ENCODE results near the gene GRID1.

GRCh38 chr10:85575441-85575840 lies 791.2 kb downstream of the GRID1 start:
- TF ChIP-seq GATA2 (IDR thresholded peaks at IDR 0.05; ENCODE audit: low read depth, low read length), result no peak
- no peak for TF ChIP-seq GATA3 (IDR thresholded peaks at IDR 0.05; ENCODE audit: low read depth, low read length)

All from SH-SY5Y (cell line).